ENCODE data around the gene WDFY1.

WDFY1 gene

GRCh38 chr2:223865124-223865523 lies 80.0 kb downstream of the WDFY1 start:
- no peak for ATAC-seq
- no peak for TF ChIP-seq BACH2 (CRISPR knock-in tag; IDR thresholded peaks at IDR 0.05; ENCODE audit: borderline replicate concordance)
- no peak for TF ChIP-seq GLIS3 (CRISPR knock-in tag; IDR thresholded peaks at IDR 0.05)
- TF ChIP-seq ARNTL (CRISPR knock-in tag; IDR thresholded peaks at IDR 0.05; ENCODE audit: borderline replicate concordance, low read depth), result no peak
- TF ChIP-seq SNAI2 (CRISPR knock-in tag; IDR thresholded peaks at IDR 0.05), result no peak
- no peak for TF ChIP-seq RARB (CRISPR knock-in tag; IDR thresholded peaks at IDR 0.05)
- no peak for TF ChIP-seq ISL1 (CRISPR knock-in tag; IDR thresholded peaks at IDR 0.05)
- no peak for TF ChIP-seq OSR1 (CRISPR knock-in tag; IDR thresholded peaks at IDR 0.05)
- TF ChIP-seq TOX (CRISPR knock-in tag; IDR thresholded peaks at IDR 0.05; ENCODE audit: borderline replicate concordance), result no peak
- no peak for TF ChIP-seq ESRRG (CRISPR knock-in tag; IDR thresholded peaks at IDR 0.05)
- no peak for TF ChIP-seq ZC3H10 (CRISPR knock-in tag; IDR thresholded peaks at IDR 0.05)
- no peak for TF ChIP-seq TCF4 (CRISPR knock-in tag; IDR thresholded peaks at IDR 0.05; ENCODE audit: borderline replicate concordance)
- no peak for TF ChIP-seq ZNF565 (CRISPR knock-in tag; conservative IDR thresholded peaks at IDR 0.05; ENCODE audit: low read depth)
- no peak for TF ChIP-seq POU6F1 (CRISPR knock-in tag; IDR thresholded peaks at IDR 0.05; ENCODE audit: borderline replicate concordance, low read depth)
- no peak for TF ChIP-seq ZFP30 (CRISPR knock-in tag; IDR thresholded peaks at IDR 0.05)
- no peak for TF ChIP-seq ZNF70 (CRISPR knock-in tag; IDR thresholded peaks at IDR 0.05)
- TF ChIP-seq CSDC2 (CRISPR knock-in tag; IDR thresholded peaks at IDR 0.05), result no peak
- no peak for TF ChIP-seq CREB5 (CRISPR knock-in tag; IDR thresholded peaks at IDR 0.05; ENCODE audit: low read depth)
- no peak for TF ChIP-seq ZNF8 (CRISPR knock-in tag; IDR thresholded peaks at IDR 0.05)
- TF ChIP-seq, protein P1, sequence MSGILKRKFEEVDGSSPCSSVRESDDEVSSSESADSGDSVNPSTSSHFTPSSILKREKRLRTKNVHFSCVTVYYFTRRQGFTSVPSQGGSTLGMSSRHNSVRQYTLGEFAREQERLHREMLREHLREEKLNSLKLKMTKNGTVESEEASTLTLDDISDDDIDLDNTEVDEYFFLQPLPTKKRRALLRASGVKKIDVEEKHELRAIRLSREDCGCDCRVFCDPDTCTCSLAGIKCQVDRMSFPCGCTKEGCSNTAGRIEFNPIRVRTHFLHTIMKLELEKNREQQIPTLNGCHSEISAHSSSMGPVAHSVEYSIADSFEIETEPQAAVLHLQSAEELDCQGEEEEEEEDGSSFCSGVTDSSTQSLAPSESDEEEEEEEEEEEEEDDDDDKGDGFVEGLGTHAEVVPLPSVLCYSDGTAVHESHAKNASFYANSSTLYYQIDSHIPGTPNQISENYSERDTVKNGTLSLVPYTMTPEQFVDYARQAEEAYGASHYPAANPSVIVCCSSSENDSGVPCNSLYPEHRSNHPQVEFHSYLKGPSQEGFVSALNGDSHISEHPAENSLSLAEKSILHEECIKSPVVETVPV (CRISPR knock-in tag; IDR thresholded peaks at IDR 0.05), result no peak
- TF ChIP-seq PPARA (CRISPR knock-in tag; IDR thresholded peaks at IDR 0.05; ENCODE audit: borderline replicate concordance), result no peak

DNA sequence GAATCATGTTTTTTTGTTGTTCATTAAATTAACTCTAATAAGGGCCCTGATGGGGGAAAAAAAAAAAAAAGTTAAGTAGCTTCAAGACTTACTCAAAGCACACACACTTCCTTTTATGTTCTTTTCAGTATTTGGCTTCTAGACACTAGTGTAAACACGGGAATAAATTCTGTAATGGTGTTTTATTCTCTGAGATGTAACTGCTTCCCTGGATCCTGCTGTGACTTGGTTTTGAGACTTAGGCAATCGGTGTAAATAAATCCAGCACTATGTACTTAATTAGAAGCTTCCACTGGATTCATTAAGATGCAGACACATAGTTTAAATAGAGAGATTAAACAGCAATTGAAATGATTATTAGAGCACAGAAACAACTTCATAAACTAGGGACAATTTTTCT lies 81.6 kb downstream of the WDFY1 start:
- no peak for ATAC-seq
- TF ChIP-seq, protein P2, sequence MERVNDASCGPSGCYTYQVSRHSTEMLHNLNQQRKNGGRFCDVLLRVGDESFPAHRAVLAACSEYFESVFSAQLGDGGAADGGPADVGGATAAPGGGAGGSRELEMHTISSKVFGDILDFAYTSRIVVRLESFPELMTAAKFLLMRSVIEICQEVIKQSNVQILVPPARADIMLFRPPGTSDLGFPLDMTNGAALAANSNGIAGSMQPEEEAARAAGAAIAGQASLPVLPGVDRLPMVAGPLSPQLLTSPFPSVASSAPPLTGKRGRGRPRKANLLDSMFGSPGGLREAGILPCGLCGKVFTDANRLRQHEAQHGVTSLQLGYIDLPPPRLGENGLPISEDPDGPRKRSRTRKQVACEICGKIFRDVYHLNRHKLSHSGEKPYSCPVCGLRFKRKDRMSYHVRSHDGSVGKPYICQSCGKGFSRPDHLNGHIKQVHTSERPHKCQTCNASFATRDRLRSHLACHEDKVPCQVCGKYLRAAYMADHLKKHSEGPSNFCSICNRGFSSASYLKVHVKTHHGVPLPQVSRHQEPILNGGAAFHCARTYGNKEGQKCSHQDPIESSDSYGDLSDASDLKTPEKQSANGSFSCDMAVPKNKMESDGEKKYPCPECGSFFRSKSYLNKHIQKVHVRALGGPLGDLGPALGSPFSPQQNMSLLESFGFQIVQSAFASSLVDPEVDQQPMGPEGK (CRISPR knock-in tag; IDR thresholded peaks at IDR 0.05; ENCODE audit: borderline replicate concordance), result no peak
- TF ChIP-seq GLIS3 (CRISPR knock-in tag; IDR thresholded peaks at IDR 0.05) (no peak), TSHZ2 (CRISPR knock-in tag; IDR thresholded peaks at IDR 0.05) (no peak), ZNF565 (CRISPR knock-in tag; conservative IDR thresholded peaks at IDR 0.05; ENCODE audit: low read depth) (no peak), SNAI2 (CRISPR knock-in tag; IDR thresholded peaks at IDR 0.05) (no peak), POU6F1 (CRISPR knock-in tag; IDR thresholded peaks at IDR 0.05; ENCODE audit: borderline replicate concordance, low read depth) (no peak), CSDC2 (CRISPR knock-in tag; IDR thresholded peaks at IDR 0.05) (no peak), ZNF70 (CRISPR knock-in tag; IDR thresholded peaks at IDR 0.05) (no peak), ISL1 (CRISPR knock-in tag; IDR thresholded peaks at IDR 0.05) (no peak), ZFP30 (CRISPR knock-in tag; IDR thresholded peaks at IDR 0.05) (no peak), CREB5 (CRISPR knock-in tag; IDR thresholded peaks at IDR 0.05; ENCODE audit: low read depth) (no peak), TOX (CRISPR knock-in tag; IDR thresholded peaks at IDR 0.05; ENCODE audit: borderline replicate concordance) (no peak), BACH2 (CRISPR knock-in tag; IDR thresholded peaks at IDR 0.05; ENCODE audit: borderline replicate concordance) (no peak), OSR1 (CRISPR knock-in tag; IDR thresholded peaks at IDR 0.05) (no peak), ZNF8 (CRISPR knock-in tag; IDR thresholded peaks at IDR 0.05) (no peak), PPARA (CRISPR knock-in tag; IDR thresholded peaks at IDR 0.05; ENCODE audit: borderline replicate concordance) (no peak)

All from SK-N-SH treated with all-trans-retinoic acid at 6 μM for 48 hours (cell line).